Mesothelial cell of epicardium (in vitro differentiated cells): Measurements from ENCODE around the gene MARCHF9. TPM values are rescaled to one million over a fixed set of nuclear protein-coding genes. Genes with fewer than 3 reads are reported as not detected.
A peak's percentile ranks its signal among the peaks of the same experiment; 100 is the strongest.

Source experiments
- DNase-seq, 2 experiments: peaks; one replicate each; pipeline ENCODE4 v3.0.0; 2021; ENCODE audit warnings: low spot score in 2 of 2; ENCODE audit not compliant: unreplicated experiment in 2 of 2
- H3K27ac Mint-ChIP-seq: 2 replicates; pipeline ENCODE4 v1.8.0; 2021; ENCODE audit warnings: mixed read lengths
- H3K27me3 Mint-ChIP-seq: 2 replicates; pipeline ENCODE4 v1.8.0; 2021; ENCODE audit warnings: low read depth, mixed read lengths
- H3K36me3 Mint-ChIP-seq: 2 replicates; pipeline ENCODE4 v1.8.0; 2021; ENCODE audit warnings: mixed read lengths
- H3K4me1 Mint-ChIP-seq: 2 replicates; pipeline ENCODE4 v1.8.0; 2021; ENCODE audit warnings: mixed read lengths
- H3K4me3 Mint-ChIP-seq: 2 replicates; pipeline ENCODE4 v1.8.0; 2021; ENCODE audit warnings: mild to moderate bottlenecking, moderate library complexity, mixed read lengths
- H3K9me3 Mint-ChIP-seq: 2 replicates; pipeline ENCODE4 v1.8.0; 2021; ENCODE audit warnings: mixed read lengths
- total RNA-seq: library from RNA; stranded (reverse); gene quantifications from 3 replicates; pipeline ENCODE4 v1.2.1, GENCODE V29; 2021
- TF ChIP-seq, protein P1 (sequence below): fragments of 200-600 bp; sonication (generic); IDR thresholded peaks from one replicate; pipeline ENCODE4 v1.5.0; 2021; ENCODE audit warnings: antibody characterized with exemption; ENCODE audit not compliant: unreplicated experiment

The MARCHF9 gene
- total RNA-seq, 1 donor from 2014 or later = 12.7 TPM

DNA sequence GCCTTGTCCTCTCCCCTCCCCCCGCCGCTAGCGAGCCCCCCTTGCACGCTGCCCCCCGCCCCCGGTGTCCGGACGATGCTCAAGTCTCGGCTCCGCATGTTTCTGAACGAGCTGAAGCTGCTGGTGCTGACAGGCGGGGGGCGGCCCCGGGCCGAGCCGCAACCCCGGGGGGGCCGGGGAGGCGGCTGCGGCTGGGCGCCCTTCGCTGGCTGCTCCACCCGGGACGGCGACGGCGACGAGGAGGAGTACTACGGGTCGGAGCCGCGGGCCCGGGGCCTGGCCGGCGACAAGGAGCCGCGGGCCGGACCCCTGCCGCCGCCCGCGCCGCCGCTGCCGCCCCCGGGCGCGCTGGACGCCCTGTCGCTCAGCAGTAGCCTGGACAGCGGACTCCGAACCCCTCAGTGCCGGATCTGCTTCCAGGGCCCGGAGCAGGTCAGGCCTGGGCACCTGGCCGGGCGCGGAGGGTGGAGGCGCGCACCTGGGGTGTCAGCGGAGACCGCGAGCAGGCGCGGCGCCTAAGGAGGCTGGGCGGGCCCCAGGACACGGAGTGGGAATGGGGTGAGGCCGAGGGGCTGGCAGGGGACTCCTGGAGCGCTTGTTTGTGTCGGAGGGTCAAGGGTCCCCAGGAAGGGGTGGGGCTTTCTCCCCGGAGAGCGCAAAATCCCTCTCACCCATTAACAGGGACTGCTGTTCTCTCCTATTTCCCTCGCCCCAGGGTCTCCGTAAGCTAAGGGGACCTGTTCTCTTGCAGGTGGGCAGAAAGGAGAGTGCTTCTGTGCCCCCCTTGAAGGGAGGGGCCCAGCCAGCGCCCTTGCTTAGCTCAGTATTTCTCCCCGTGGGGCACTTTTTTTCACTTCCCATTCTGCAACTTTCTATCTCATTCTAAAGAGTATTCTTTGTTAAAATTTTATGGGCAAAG is 810 bp downstream of the MARCHF9 start:
- Mint-ChIP-seq H3K4me3 (peak overlapping the region; percentile 68), H3K4me1 (peaks cover 42% of the 10 kb centered on the region), H3K27me3 (peaks cover 65% of the 10 kb centered on the region), H3K27ac (no peak overlapping the region), H3K9me3 (no peaks in the 10 kb centered on the region), H3K36me3 (peaks cover 12% of the 10 kb centered on the region)
- TF ChIP-seq, protein P1, sequence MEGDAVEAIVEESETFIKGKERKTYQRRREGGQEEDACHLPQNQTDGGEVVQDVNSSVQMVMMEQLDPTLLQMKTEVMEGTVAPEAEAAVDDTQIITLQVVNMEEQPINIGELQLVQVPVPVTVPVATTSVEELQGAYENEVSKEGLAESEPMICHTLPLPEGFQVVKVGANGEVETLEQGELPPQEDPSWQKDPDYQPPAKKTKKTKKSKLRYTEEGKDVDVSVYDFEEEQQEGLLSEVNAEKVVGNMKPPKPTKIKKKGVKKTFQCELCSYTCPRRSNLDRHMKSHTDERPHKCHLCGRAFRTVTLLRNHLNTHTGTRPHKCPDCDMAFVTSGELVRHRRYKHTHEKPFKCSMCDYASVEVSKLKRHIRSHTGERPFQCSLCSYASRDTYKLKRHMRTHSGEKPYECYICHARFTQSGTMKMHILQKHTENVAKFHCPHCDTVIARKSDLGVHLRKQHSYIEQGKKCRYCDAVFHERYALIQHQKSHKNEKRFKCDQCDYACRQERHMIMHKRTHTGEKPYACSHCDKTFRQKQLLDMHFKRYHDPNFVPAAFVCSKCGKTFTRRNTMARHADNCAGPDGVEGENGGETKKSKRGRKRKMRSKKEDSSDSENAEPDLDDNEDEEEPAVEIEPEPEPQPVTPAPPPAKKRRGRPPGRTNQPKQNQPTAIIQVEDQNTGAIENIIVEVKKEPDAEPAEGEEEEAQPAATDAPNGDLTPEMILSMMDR = no peak
- no peak for DNase-seq

GRCh38 chr12:57756406-57757341 is 1.8 kb downstream of the MARCHF9 start:
- H3K27me3 Mint-ChIP-seq = peaks cover 75% of the 10 kb centered on the region
- peak in 1 of 2 experiments; percentile 62 for DNase-seq
- H3K4me3 Mint-ChIP-seq = peak overlapping the region; percentile 68
- H3K4me1 Mint-ChIP-seq = peaks cover 33% of the 10 kb centered on the region
- no peaks in the 10 kb centered on the region for H3K9me3 Mint-ChIP-seq
- TF ChIP-seq, protein P1 = peak; percentile 48
- H3K27ac Mint-ChIP-seq = no peak overlapping the region
- H3K36me3 Mint-ChIP-seq = peaks cover 7% of the 10 kb centered on the region

GRCh38 chr12:57757771-57758170 is 2.9 kb downstream of the MARCHF9 start:
- Mint-ChIP-seq H3K27me3 (peaks cover 81% of the 10 kb centered on the region), H3K9me3 (no peaks in the 10 kb centered on the region), H3K36me3 (peaks cover 7% of the 10 kb centered on the region), H3K27ac (no peak overlapping the region), H3K4me1 (peaks cover 27% of the 10 kb centered on the region), H3K4me3 (no peak overlapping the region)
- TF ChIP-seq, protein P1 = no peak
- DNase-seq = no peak

DNA sequence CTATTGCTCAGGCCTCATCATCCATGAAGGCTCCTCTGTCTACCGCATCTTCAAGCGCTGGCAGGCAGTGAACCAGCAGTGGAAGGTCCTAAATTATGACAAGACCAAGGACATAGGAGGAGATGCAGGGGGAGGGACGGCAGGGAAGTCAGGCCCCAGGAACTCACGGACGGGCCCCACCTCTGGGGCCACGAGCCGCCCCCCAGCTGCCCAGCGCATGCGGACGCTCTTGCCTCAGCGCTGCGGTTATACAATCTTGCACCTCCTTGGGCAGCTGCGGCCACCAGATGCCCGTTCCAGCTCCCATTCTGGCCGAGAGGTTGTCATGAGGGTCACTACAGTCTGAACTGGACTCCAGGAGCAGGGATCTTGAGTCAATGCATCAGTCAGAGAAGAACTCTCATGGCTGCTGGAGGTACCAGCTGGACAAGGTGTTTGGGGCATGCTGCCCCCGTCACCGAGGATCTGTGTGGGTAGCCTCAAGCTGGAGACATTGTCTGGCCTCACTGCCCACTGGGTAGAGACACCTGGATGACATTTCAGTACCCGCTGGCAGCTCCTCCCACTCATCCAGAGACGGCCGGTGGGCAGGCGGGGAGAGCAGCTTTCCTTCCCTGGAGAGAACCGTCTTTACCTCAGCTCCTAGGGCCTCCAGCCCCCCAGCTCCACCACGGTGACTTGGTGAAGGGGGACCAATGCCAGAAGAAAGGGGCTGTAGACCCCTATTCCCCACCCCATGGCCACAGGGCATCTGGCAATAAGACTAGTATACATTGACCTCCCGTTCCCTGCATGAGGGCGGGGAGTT is 3.9 kb downstream of the MARCHF9 start:
- peaks cover 7% of the 10 kb centered on the region for H3K36me3 Mint-ChIP-seq
- no peak for DNase-seq
- no peaks in the 10 kb centered on the region for H3K9me3 Mint-ChIP-seq
- H3K27me3 Mint-ChIP-seq = peaks cover 84% of the 10 kb centered on the region
- TF ChIP-seq, protein P1 = no peak
- no peak overlapping the region for H3K4me3 Mint-ChIP-seq
- H3K27ac Mint-ChIP-seq = no peak overlapping the region
- H3K4me1 Mint-ChIP-seq = peaks cover 18% of the 10 kb centered on the region
